PC-9 (cell line): Measurements from ENCODE around the gene TSPAN33. TPM values are rescaled to one million over a fixed set of nuclear protein-coding genes. Genes with fewer than 3 reads are reported as not detected.

Source experiments
- BruUV-seq: library from RNA; stranded (reverse); fragments of 400-500 nt; replicated peaks from 2 replicates; lab custom pipeline; 2021; lab: Mats Ljungman, UMichigan
- CTCF ChIA-PET: fragments of 300-600 bp; sonication (Branson Sonifier 250); formaldehyde crosslinking; loops from one replicate; lab custom pipeline; 2022; ENCODE audit warnings: antibody characterized with exemption; lab: Charles Lee
- POLR2A ChIA-PET: fragments of 300-600 bp; sonication (Branson Sonifier 250); formaldehyde crosslinking; loops from one replicate; lab custom pipeline; 2022; ENCODE audit warnings: antibody characterized with exemption; ENCODE audit not compliant: unreplicated experiment; lab: Charles Lee
- DNase-seq, 2 experiments: peaks; one replicate each; pipeline versions ENCODE4 v3.0.0 to v3.0.0-alpha.2; 2015 to 2022; ENCODE audit warnings: mixed read lengths in 1 of 2
- H2AFZ ChIP-seq: fragments of 200-600 bp; sonication (generic); 2 replicates; pipeline ENCODE4 v1.8.1; 2017; ENCODE audit warnings: antibody characterized with exemption
- H3F3A ChIP-seq: fragments of 200-600 bp; sonication (generic); 2 replicates; pipeline ENCODE4 v1.8.1; 2017; ENCODE audit warnings: antibody characterized with exemption, mild to moderate bottlenecking, low read depth; ENCODE audit not compliant: insufficient read depth
- H3K27ac ChIP-seq: fragments of 200-600 bp; sonication (generic); 2 replicates; pipeline ENCODE4 v1.6.1; 2016; ENCODE audit warnings: mixed run types
- H3K27me3 ChIP-seq: fragments of 200-600 bp; sonication (generic); 2 replicates; pipeline ENCODE4 v1.6.1; 2016; ENCODE audit warnings: low read depth, mixed run types; ENCODE audit not compliant: insufficient read depth
- H3K36me3 ChIP-seq: fragments of 200-600 bp; sonication (generic); 2 replicates; pipeline ENCODE4 v1.6.1; 2016; ENCODE audit warnings: low read depth, mixed run types
- H3K4me1 ChIP-seq: fragments of 200-600 bp; sonication (generic); replicated peaks from 2 replicates; pipeline ENCODE4 v1.6.1; 2016; ENCODE audit warnings: mixed run types; ENCODE audit not compliant: insufficient read depth
- H3K4me2 ChIP-seq: fragments of 200-600 bp; sonication (generic); 2 replicates; pipeline ENCODE4 v1.6.1; 2017; ENCODE audit warnings: mixed run types
- H3K4me3 ChIP-seq: fragments of 200-600 bp; sonication (generic); 2 replicates; pipeline ENCODE4 v1.6.1; 2016; ENCODE audit warnings: mixed run types
- H3K79me2 ChIP-seq: fragments of 200-600 bp; sonication (generic); 2 replicates; pipeline ENCODE4 v1.6.1; 2017; ENCODE audit warnings: low read depth, mixed run types
- H3K9me2 ChIP-seq: fragments of 200-600 bp; sonication (generic); 2 replicates; pipeline ENCODE4 v1.8.1; 2017; ENCODE audit warnings: mild to moderate bottlenecking; ENCODE audit not compliant: insufficient read depth
- H3K9me3 ChIP-seq: fragments of 200-600 bp; sonication (generic); 2 replicates; pipeline ENCODE4 v1.8.1; 2016; ENCODE audit warnings: low read depth; ENCODE audit not compliant: insufficient read depth
- H4K20me1 ChIP-seq: fragments of 200-600 bp; sonication (generic); 2 replicates; pipeline ENCODE4 v1.8.1; 2017; ENCODE audit not compliant: insufficient read depth
- EZH2 ChIP-seq: fragments of 200-600 bp; sonication (generic); IDR thresholded peaks from 2 replicates; pipeline ENCODE4 v1.8.0; 2017; ENCODE audit warnings: antibody characterized with exemption, low read depth
- intact Hi-C: fragments of 100-400 bp; cut with micrococcal nuclease; formaldehyde crosslinking; loops from one replicate; pipeline ENCODE4 v1.10.0; 2022; ENCODE audit not compliant: unreplicated experiment
- total RNA-seq: library from RNA; stranded (reverse); gene quantifications from 2 replicates; pipeline ENCODE4 v1.2.3, GENCODE V29; 2021
- TF ChIP-seq, protein P1 (sequence below): fragments of 200-600 bp; sonication (generic); conservative IDR thresholded peaks from 2 replicates; pipeline ENCODE4 v1.6.1; 2017; ENCODE audit warnings: mixed run types, antibody characterized with exemption, mild to moderate bottlenecking, moderate library complexity

TSPAN33 gene
- total RNA-seq, 1 experiment from 2014 or later = 5.8 TPM

DNA sequence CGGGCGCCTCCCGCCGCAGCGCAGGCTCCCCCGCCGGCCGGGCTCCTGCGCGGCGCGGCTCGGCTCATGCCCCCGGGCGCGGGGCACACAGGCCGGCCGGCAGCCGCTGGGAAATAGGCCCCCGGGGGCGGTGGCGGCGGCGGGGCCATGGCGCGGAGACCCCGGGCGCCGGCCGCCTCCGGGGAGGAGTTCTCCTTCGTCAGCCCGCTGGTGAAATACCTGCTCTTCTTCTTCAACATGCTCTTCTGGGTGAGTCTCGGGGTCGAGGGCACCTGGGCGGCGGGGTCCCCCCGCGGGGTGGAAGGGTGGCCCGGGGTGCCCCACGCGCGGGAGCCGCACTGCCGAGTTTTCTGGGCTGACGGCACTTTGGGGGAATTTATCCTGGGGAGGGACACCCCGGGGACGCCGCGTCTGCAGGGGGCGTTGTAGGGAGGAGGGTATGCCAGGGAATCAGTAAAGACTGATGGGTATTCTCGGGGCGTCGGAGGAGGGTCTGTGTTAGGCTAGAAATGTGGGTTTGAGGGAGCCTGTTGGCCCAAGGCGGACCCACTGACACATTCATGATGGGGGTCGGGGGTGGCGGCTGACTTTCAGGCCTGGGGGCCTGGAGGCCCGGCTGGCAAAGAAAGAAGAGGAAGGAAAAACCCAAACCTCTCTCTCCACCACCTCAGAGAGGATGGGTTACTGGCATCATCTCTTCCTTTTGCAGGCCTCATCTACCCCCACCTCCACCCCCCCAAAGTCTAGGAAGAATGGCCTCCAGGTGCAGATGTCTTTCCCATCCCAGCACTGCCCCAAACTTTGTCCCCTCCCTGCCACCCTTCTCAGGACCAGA lies 544 bp downstream of the TSPAN33 start:
- POLR2A ChIA-PET = no interaction called here
- H3K9me2 ChIP-seq = no peaks in the 10 kb centered on the region
- no peaks in the 10 kb centered on the region for H3K9me3 ChIP-seq
- CTCF ChIA-PET = interaction anchor here (0.5 to 1.4 kb wide), 3 partner anchors 13 to 247 kb away, joined by 3 to 6 read pairs (median 5); no protein-coding TSS in a partner anchor
- no peaks in the 10 kb centered on the region for H4K20me1 ChIP-seq
- H3K27ac ChIP-seq = no peak overlapping the region
- H3K27me3 ChIP-seq = peaks cover 46% of the 10 kb centered on the region
- peaks cover 7% of the 10 kb centered on the region; the same call in 1 of the 2 replicates for H3K4me1 ChIP-seq
- no peaks in the 10 kb centered on the region for H3F3A ChIP-seq
- no peaks in the 10 kb centered on the region for H3K36me3 ChIP-seq
- DNase-seq = no peak
- H2AFZ ChIP-seq = 0 out of 2 replicates have a peak overlapping the region, but pooled peaks have one; percentile 79
- H3K79me2 ChIP-seq = no peaks in the 10 kb centered on the region
- H3K4me3 ChIP-seq = peak overlapping the region; percentile 55
- no TSS peak for BruUV-seq
- TF ChIP-seq, protein P1, sequence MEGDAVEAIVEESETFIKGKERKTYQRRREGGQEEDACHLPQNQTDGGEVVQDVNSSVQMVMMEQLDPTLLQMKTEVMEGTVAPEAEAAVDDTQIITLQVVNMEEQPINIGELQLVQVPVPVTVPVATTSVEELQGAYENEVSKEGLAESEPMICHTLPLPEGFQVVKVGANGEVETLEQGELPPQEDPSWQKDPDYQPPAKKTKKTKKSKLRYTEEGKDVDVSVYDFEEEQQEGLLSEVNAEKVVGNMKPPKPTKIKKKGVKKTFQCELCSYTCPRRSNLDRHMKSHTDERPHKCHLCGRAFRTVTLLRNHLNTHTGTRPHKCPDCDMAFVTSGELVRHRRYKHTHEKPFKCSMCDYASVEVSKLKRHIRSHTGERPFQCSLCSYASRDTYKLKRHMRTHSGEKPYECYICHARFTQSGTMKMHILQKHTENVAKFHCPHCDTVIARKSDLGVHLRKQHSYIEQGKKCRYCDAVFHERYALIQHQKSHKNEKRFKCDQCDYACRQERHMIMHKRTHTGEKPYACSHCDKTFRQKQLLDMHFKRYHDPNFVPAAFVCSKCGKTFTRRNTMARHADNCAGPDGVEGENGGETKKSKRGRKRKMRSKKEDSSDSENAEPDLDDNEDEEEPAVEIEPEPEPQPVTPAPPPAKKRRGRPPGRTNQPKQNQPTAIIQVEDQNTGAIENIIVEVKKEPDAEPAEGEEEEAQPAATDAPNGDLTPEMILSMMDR = no peak; the same call in 1 of the 2 replicates
- no peak for TF ChIP-seq EZH2
- intact Hi-C loops = no loop called here
- peak overlapping the region; percentile 84 for H3K4me2 ChIP-seq

GRCh38 chr7:129146237-129146979 lies 1.9 kb downstream of the TSPAN33 start:
- Histone ChIP-seq H3K4me1 (peaks cover 7% of the 10 kb centered on the region; the same call in 1 of the 2 replicates), H3F3A (no peaks in the 10 kb centered on the region), H3K27me3 (peaks cover 46% of the 10 kb centered on the region), H3K4me2 (no peak overlapping the region), H3K9me2 (no peaks in the 10 kb centered on the region), H3K36me3 (no peaks in the 10 kb centered on the region), H3K79me2 (no peaks in the 10 kb centered on the region), H4K20me1 (no peaks in the 10 kb centered on the region), H3K27ac (no peak overlapping the region), H3K9me3 (no peaks in the 10 kb centered on the region), H3K4me3 (no peak overlapping the region), H2AFZ (no peak overlapping the region)
- TF ChIP-seq, protein P1 = no peak
- no peak for TF ChIP-seq EZH2
- CTCF ChIA-PET = no interaction called here
- BruUV-seq = no TSS peak
- POLR2A ChIA-PET = no interaction called here
- intact Hi-C loops = no loop called here
- DNase-seq = no peak

GRCh38 chr7:129147731-129148130 lies 3.2 kb downstream of the TSPAN33 start:
- no peaks in the 10 kb centered on the region for H4K20me1 ChIP-seq
- H3K27me3 ChIP-seq = peaks cover 39% of the 10 kb centered on the region
- peaks cover 7% of the 10 kb centered on the region; the same call in 1 of the 2 replicates for H3K4me1 ChIP-seq
- H3K27ac ChIP-seq = no peak overlapping the region
- DNase-seq = no peak
- BruUV-seq = no TSS peak
- TF ChIP-seq EZH2 = no peak
- TF ChIP-seq, protein P1 = no peak
- no peak overlapping the region for H3K4me3 ChIP-seq
- no peaks in the 10 kb centered on the region for H3F3A ChIP-seq
- no peaks in the 10 kb centered on the region for H3K9me2 ChIP-seq
- ChIA-PET POLR2A (interaction anchor here (0.6 kb wide), 1 partner anchor 94 kb away, joined by 7 read pairs; no protein-coding TSS in a partner anchor), CTCF (no interaction called here)
- no peaks in the 10 kb centered on the region for H3K79me2 ChIP-seq
- no peaks in the 10 kb centered on the region for H3K36me3 ChIP-seq
- no peak overlapping the region for H3K4me2 ChIP-seq
- H3K9me3 ChIP-seq = no peaks in the 10 kb centered on the region
- no peak overlapping the region for H2AFZ ChIP-seq
- intact Hi-C loops = no loop called here
